Posterior vena cava (tissue), 2 donors: ENCODE results near the gene KIAA1217. TPM values are rescaled to one million over a fixed set of nuclear protein-coding genes. Genes with fewer than 3 reads are reported as not detected.

Experiments used
- DNase-seq: peaks from one replicate; pipeline ENCODE4 v3.0.0-alpha.2; 2020; ENCODE audit warnings: low spot score
- intact Hi-C, 2 donors: fragments of 100-400 bp; cut with DNase I; formaldehyde crosslinking; loops; one replicate each; pipeline versions ENCODE4 v1.14.1 to v1.14.2; 2022 to 2023
- total RNA-seq, 2 donors: library from RNA; stranded (reverse); fragmentation: NEBNext Ultra II Directional; extraction: Animal tissue kit (Norgen Biotek cat#: 25700); gene quantifications; one replicate each; pipeline ENCODE4 v1.2.1, GENCODE V29; 2021
- donor health status: DM: yes; HTN: yes; CAD: no.
- donor health status: DM: yes; HTN: yes; CAD: no.

Gene KIAA1217
- total RNA-seq, 2 donors from 2014 or later = 11.8 to 20.3 TPM

DNA sequence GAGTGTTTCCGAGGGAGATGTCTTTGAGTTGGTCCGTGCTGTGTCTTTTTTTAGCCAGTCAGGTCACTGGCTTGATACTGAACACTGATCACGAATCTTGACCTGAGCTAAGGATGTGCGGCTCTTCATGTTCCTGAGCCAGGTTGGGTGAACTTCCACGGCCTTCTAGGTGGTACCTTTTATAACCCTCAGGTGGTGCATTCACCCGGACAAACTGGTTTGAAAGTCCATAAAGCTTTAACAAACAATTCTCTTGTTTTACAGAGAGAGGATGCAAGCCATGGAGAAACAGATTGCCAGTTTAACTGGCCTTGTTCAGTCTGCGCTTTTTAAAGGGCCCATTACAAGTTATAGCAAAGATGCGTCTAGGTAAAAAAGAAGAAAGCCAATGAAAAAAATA is 285.3 kb downstream of the KIAA1217 start:
- intact Hi-C loops = no loop called here
- no peak for DNase-seq

DNA sequence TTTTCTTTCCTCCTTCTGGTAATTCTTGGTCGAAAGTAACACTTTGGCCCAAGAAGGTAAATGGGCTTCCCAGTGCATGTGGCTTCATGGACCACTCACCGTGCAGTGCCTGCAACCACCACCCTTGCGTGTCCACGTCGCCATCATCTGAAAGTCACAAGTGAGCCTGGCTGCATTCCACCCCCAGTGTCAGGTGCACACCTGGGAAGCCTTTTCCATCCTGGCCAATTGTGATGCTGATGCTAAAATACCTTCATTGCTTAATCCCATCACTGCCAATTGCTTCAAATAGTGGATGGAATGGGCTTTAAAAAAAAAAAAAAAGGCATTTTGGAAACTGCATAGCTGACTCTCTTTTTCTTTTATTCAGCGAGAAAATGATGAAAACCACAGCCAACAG is 285.8 kb downstream of the KIAA1217 start:
- intact Hi-C loops = no loop called here
- no peak for DNase-seq

DNA sequence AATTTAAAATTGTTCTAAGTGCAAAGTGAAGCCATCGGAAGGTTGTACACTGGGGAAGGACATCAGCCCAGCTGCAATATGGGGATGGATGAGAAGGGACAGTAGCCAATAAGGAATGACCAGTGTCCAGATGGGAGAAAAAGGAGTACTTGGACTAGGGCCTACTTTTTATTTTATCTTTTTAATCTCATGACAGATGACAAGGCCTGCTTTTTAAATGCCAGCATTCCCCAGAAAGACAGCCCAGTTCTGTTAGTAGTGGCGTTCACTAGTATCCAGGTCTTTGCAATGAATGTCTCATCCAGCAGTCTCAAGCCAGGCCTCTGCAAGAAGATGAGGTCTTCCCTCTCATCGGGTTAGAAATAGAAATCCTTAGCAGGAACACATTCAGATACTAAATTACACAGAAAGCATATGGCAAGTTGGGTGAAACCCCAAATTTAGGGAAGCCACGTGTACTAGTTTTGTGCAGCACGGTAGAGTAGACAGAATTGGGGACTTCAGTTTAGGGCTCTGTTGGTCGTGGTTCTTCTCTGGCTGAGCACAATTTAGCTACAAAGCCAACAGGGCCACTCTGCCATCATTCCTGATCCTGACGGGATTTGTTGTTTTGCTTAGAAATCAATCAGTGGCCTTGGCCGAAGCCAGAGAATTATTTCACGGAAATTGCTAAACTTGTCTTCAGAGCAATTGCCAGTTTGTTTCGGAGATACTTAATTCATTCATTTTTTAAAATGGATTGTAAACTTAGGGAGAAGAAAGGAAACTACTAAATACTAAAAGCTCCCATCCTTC is 286.9 kb downstream of the KIAA1217 start:
- DNase-seq = no peak
- intact Hi-C loops = no loop called here

DNA sequence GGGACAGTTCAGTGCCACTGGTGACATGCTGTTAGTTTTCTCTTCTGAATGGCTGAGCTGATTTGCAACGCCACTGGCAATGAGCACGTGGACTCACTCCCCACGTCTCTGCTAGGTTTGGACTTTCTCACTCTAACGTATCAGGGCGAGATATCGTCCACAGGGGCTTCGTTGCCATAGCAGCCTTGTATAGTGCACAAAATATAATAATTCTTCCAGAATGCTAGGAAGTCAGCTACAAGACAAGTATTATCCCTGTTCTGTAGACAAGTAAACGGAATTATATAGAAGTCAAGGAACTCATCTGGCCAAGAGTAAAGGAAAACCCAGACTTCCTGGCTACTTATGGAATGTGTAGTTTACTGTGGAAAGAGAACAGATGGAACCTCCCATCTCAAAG is 288.0 kb downstream of the KIAA1217 start:
- DNase-seq = no peak
- intact Hi-C loops = no loop called here

DNA sequence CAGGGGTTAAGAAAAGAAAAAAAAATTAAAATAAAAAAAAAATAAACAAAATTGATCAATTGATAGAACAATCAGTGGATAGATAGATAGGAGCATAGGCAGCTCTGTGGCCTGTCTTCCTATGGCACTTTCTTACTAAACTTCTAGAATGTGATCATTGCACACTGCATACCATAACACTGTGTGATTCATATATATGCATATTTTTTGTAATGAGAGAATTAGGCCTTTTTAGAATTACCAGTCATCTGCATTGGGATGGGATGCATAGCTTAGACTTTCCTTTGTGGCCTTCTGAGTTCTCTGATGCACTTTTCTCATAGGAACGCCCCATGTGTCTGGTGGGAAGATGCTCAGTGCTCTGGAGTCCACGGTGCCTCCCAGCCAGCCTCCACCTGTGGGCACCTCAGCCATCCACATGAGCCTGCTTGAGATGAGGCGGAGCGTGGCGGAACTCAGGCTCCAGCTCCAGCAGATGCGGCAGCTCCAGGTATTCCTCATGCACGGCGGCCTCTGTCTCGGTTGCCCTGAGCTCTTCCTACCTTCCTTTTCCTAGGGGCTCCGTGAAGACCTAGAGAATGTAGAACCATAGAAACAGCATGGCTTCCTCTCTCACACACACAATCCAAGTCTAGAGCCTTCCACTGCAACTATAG is 292.2 kb downstream of the KIAA1217 start:
- DNase-seq = no peak
- intact Hi-C loops = no loop called here

DNA sequence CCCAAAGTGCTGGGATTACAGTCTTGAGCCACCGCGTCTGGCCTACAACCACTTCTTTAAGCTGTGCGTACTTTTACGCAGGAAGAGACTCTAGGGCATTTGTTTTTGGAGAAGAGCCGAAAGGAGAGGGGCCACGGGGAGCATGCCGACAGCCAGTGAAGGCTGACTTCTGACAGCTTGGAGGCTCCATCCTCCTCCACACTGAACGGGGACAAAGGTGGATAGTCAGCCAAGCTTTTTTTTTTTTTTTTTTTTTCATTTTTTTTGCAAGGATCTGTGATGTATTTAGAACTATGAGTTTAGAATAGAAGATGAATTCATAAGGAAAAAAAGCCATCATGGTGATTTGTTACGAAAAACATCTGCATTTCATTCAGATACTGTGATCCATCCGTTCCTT is 293.1 kb downstream of the KIAA1217 start:
- DNase-seq = no peak
- intact Hi-C loops = no loop called here

DNA sequence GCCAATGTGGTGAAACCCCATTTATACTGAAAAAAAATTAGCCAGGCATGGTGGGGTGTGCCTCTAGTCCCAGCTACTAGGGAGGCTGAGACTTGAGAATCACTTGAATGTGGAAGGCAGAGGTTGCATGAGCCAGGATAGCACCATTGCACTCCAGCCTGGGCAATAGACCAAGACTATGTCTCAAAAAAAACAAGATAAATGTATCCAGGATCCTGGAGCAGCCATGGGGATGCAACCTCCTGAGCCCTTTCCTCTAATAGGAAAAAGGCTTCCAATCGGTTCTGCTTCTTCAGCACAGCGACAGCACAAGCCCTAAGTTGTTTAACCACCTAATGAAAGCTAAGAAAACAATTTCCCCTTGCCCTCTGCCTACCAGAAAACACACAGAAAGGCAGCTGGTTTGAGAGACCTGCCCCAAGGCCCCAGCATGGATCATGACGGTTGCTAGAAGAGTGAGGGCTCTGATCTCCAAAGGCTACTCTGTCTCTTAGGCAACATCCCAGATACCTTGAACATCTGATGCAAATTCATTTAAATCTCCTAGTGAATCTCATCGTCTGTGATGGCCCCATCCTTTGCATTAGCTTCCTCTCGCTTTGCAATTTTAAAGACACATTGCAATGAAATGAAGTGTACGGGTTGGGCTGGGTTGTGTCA is 294.0 kb downstream of the KIAA1217 start:
- DNase-seq = no peak
- intact Hi-C loops = no loop called here

DNA sequence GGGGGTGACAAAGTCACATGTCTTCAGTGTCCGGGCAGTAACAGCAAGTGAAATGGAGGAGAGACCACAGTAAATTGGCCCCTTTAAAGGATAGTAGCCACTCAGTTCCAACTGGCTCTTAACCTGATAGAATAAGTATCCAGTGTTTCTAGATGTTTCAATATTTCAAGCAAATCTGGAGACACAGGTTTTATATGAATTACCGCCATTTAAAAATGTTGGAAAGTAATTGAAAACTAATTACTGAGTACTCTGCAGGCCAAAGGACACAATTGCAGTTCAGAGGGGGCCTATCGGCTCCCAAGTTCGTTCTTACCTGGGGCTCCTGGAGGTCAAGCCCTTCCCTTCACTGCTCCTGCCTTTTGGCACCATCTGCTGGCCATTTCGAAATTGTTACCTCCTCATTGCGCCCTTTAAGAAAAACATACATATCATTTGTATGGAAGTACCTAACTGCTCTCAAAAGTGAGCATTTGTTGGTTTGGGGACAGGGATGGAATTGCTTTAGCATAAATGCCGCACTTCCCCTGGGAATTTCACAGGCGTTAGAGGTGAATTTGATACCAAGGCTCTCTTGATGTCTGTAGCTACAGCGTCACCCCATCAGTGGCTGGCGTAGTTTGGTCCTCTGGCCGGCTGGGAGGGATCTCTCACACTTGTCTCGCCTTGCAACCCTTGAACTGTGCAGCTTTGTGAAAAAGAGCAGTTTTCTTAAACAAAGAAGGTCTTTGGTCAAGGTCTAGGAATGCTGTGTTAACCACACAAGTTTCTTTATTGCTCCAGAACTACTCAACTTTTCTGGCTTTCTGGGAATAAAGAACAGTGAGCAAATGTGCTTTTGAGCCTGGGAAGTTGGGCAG is 294.8 kb downstream of the KIAA1217 start:
- intact Hi-C loops = no loop called here
- DNase-seq = no peak

DNA sequence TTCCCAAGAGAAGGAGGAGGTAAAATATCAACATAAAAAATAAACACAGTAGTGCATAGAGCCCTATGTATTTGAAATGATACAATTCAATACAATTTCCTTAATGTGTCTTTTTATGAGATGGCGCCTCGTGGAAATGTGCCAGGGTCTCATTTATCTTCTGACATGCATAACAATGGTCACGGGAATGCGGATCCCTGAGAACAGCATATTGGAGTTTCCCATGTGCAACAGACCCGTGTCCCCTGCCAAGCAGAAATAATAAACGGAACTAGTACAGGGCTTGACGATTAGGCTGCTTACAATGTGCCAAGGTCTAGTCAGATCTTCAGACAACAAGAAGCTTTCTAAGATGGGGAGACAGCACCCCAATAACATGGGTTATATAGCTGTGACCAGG is 296.8 kb downstream of the KIAA1217 start:
- no peak for DNase-seq
- intact Hi-C loops = no loop called here

DNA sequence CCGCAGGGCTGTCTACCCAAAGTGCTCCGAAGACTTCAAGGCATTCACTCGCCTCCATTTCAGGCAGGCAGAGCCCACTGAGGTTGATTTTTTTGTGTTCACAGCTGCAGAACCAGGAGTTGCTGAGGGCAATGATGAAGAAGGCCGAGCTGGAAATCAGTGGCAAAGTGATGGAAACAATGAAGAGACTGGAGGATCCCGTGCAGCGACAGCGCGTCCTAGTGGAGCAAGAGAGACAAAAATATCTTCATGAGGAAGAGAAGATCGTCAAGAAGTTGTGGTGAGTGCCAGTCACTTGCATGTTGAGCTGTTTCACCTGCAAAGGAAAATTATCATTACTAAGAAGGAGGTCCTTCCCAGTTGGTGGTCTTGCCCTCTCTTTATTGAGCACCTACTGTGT is 304.2 kb downstream of the KIAA1217 start:
- DNase-seq = no peak
- intact Hi-C loops = loop anchor here (10.0 kb wide), 3 partner anchors 308 to 518 kb away; partner anchors contain the start of gene KIAA1217 (in 1 of the 2)

DNA sequence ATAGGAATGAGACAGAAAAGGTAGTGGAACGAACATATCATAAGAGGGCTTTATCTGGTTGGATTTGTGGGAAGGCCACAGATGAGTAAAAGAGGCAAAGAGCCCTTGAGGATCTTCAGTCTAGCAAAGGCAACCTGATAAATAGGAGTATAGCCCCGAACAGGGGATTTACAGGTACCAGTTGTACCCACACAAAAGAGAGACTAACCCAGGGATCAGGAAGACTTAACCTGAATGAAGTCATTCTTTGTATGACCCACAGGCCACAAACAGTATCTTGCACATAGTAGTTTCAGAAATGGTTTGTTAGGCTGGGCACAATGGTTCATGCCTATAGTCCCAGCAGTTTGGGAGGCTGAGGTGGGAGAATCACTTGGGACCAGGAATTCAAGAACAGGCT is 306.5 kb downstream of the KIAA1217 start:
- no peak for DNase-seq
- intact Hi-C loops = loop anchor here (5.0 to 10.0 kb wide), 4 partner anchors 311 to 1703 kb away; partner anchors contain the start of gene KIAA1217 (in 1 of the 2)

DNA sequence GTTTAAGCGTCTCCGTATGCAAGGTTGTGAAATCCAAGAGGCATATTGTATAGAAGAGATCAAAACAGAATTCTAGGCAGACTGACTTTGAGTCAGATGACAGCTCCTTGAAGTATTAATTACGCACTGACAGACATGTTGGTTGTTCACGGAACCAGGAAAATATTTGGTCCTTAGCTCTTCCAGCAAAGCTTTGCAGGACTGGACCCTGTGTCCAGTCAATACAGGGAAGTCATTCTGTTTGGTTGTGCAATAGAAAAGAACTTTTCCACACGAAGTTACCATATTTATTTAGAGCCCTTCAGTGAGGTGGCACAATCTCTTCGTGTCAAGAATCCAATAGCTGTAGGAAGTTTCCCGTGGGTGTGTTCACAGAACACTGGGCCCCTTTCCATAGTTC is 309.5 kb downstream of the KIAA1217 start:
- intact Hi-C loops = loop anchor here (2.0 to 10.0 kb wide), 5 partner anchors 70 to 1706 kb away; partner anchors contain the start of gene KIAA1217 (in 1 of the 2)
- DNase-seq = no peak

DNA sequence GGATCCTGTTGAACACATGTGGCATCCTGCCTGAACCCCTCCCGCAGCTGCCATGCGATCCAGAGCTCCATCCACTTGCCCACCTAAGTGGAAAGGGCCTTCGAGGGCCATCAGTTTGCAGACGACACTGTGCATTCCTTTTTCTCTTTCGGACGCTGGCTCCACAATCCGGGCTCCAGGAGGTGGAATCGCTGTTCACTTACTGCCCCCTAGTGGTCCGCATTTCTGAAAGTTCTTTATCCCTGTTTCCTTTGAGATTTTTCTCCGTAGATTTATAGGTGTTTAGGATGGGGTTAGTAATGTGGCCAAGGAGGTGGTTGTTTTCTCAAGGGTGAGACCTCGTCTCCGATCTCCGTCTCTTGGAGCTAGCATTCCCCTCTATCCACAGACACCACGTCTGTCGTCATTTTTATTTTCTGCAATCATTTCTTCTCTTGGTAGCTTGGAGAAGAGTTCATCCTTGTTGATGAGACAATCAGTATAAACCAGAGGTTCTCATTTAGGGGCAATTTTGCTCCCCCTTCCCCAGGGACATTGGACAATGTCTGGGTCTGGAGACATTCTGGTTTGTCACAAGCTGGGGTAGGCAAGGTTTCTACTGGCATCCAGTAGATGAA is 310.2 kb downstream of the KIAA1217 start:
- no peak for DNase-seq
- intact Hi-C loops = loop anchor here (2.0 to 10.0 kb wide), 5 partner anchors 70 to 1707 kb away; partner anchors contain the start of gene KIAA1217 (in 1 of the 2)

DNA sequence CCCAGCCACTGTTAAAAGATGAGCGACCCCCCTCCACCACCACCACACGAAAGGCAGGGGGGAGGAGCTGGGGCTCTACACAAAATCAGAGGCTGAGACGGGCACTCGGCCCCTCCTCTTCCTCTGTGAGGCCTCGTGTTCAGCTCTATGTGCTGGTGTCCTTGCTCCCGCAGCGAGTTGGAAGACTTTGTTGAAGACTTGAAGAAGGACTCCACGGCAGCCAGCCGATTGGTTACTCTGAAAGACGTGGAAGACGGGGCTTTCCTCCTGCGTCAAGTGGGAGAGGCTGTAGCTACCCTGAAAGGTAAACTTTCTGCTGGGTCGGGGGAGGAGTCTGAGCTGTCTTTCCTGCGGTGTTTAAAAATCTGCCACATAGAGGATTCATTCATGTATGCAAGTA is 311.0 kb downstream of the KIAA1217 start:
- intact Hi-C loops = loop anchor here (2.0 to 10.0 kb wide), 5 partner anchors 69 to 1708 kb away; partner anchors contain the start of gene KIAA1217 (in 1 of the 2)
- DNase-seq = no peak

DNA sequence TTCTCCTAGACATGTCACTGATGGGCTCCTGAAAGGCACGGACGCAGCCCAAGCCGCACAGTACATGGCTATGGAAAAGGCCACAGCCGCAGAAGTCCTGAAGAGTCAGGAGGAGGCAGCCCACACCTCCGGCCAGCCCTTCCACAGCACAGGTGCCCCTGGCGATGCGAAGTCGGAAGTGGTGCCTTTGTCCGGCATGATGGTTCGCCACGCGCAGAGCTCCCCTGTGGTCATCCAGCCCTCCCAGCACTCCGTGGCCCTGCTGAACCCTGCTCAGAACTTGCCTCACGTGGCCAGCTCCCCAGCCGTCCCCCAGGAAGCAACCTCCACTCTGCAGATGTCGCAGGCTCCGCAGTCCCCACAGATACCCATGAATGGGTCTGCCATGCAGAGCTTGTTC is 315.4 kb downstream of the KIAA1217 start:
- DNase-seq = no peak
- intact Hi-C loops = no loop called here

DNA sequence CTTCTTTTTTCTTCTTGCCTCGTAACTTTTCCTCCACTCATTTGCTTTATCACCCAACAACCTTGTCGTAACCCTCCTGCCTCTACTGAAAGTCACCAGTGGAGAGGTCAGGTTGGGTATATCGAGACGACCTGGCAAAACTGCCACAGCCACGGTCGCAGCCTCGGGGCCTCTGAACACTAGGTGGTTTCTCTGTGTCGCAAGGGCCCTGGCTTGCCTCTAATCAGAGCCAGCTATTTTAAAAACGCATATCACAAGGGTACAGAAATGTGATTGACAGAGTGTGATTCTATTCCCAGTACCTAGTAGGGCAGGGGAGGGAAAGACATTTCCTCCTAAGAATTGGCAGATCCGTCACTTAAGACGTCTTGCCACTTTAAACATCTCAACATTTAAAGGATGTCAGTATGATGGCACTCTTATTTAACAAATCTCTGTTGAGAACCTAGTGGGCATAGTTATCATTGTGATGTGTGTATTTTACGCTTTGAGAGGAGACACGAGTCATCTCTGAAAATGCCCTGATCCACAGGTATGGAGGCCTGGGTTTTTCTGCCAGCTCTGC is 317.2 kb downstream of the KIAA1217 start:
- intact Hi-C loops = no loop called here
- DNase-seq = no peak

DNA sequence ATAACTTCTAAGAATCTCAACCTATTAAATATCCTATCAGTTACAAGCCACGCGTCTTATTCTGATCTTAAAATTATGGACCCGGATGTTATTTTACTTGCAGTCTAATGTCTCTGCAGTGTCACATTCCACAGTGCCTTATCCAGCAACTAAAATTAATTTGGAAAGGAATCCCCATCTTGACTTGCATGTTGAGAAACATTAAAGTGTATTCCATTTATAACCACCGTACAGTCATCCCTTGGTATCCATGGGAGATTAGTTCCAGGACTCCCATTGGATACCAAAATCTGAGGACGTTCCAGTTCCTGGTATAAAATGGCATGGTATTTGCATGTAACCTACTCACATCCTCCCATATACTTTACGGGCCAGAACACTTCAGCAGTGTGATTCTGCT is 320.0 kb downstream of the KIAA1217 start:
- DNase-seq = no peak
- intact Hi-C loops = no loop called here

DNA sequence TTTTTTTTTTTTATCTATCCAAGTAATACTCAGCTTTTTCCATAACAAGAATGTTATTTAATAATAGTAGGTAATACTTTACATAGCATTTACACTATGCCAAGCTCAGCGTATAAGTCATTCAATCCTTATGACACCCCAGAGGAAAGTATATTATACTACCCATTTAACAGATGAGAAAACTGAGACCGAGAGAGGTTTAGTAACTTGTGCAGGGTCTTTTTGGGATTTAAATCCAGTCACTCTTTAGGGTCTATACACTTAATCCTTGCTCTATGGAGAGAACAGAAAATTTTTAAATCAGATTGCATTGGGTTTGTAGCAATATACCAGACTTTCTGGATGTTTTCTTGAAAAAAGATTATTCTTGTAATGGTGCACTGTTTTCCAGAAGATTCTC is 322.5 kb downstream of the KIAA1217 start:
- intact Hi-C loops = no loop called here
- DNase-seq = no peak
